HFFc6 (cell line): Measurements from ENCODE around the gene B3GALT2. TPM values are rescaled to one million over a fixed set of nuclear protein-coding genes. Genes with fewer than 3 reads are reported as not detected.
"Not testable (repeated sequence)": the region's sequence is repeated elsewhere in the genome, so short reads cannot be mapped to it uniquely, and the experiment has no call there.

Experiments used
- DNase-seq: peaks from one replicate; pipeline ENCODE4 v3.0.0-alpha.2; 2018
- H3K27ac Mint-ChIP-seq: 2 replicates; pipeline ENCODE4 v1.8.0; 2020; ENCODE audit warnings: mild to moderate bottlenecking, mixed read lengths
- H3K27me3 Mint-ChIP-seq: 2 replicates; pipeline ENCODE4 v1.8.0; 2021; ENCODE audit warnings: mild to moderate bottlenecking, moderate library complexity, mixed read lengths; ENCODE audit not compliant: insufficient read depth
- H3K36me3 Mint-ChIP-seq: 2 replicates; pipeline ENCODE4 v1.8.0; 2021; ENCODE audit warnings: low read depth, mixed read lengths
- H3K4me1 Mint-ChIP-seq: 2 replicates; pipeline ENCODE4 v1.8.0; 2020; ENCODE audit warnings: low read depth, mixed read lengths
- H3K4me3 Mint-ChIP-seq: 2 replicates; pipeline ENCODE4 v1.8.0; 2020; ENCODE audit warnings: mild to moderate bottlenecking, moderate library complexity, mixed read lengths
- H3K9me3 Mint-ChIP-seq: 2 replicates; pipeline ENCODE4 v1.8.0; 2020; ENCODE audit warnings: mild to moderate bottlenecking, mixed read lengths
- long read RNA-seq: library from polyadenylated mRNA; unstranded; transcript quantifications from one replicate; pipeline ENCODE4 v2.0.0, GENCODE V29; 2019
- total RNA-seq, 6 experiments: library from RNA; stranded (reverse); fragmentation: NEBNext Ultra II Directional; extraction: Animal tissue kit (Norgen Biotek cat#: 25700); gene quantifications; 2 replicates in 1 of 6; 3 replicates in 5 of 6; pipeline ENCODE4 v1.2.3, GENCODE V29; 2021
- TF ChIP-seq, protein P1 (sequence below): fragments of 200-600 bp; sonication (generic); IDR thresholded peaks from 2 replicates; pipeline ENCODE4 v1.5.0; 2021; ENCODE audit warnings: antibody characterized with exemption, mild to moderate bottlenecking

The B3GALT2 gene, protein sequence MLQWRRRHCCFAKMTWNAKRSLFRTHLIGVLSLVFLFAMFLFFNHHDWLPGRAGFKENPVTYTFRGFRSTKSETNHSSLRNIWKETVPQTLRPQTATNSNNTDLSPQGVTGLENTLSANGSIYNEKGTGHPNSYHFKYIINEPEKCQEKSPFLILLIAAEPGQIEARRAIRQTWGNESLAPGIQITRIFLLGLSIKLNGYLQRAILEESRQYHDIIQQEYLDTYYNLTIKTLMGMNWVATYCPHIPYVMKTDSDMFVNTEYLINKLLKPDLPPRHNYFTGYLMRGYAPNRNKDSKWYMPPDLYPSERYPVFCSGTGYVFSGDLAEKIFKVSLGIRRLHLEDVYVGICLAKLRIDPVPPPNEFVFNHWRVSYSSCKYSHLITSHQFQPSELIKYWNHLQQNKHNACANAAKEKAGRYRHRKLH
- total RNA-seq: under 1 TPM; 0.37 to 0.95 (median 0.62) TPM
- long read RNA-seq, partial matches to known transcripts: 0 of 1 reads
- long read RNA-seq, other reads (novel, unspliced or antisense): 0 of 1 reads

- peak; percentile 24 for DNase-seq
- Mint-ChIP-seq H3K27me3 (no peaks in the 10 kb centered on the region), H3K27ac (peak within 1 kb of the TSS; percentile 79), H3K9me3 (no peaks in the 10 kb centered on the region), H3K4me1 (peaks cover 92% of the 10 kb centered on the region), H3K36me3 (no peaks in the 10 kb centered on the region), H3K4me3 (peak within 1 kb of the TSS; percentile 86)
- TF ChIP-seq, protein P1, sequence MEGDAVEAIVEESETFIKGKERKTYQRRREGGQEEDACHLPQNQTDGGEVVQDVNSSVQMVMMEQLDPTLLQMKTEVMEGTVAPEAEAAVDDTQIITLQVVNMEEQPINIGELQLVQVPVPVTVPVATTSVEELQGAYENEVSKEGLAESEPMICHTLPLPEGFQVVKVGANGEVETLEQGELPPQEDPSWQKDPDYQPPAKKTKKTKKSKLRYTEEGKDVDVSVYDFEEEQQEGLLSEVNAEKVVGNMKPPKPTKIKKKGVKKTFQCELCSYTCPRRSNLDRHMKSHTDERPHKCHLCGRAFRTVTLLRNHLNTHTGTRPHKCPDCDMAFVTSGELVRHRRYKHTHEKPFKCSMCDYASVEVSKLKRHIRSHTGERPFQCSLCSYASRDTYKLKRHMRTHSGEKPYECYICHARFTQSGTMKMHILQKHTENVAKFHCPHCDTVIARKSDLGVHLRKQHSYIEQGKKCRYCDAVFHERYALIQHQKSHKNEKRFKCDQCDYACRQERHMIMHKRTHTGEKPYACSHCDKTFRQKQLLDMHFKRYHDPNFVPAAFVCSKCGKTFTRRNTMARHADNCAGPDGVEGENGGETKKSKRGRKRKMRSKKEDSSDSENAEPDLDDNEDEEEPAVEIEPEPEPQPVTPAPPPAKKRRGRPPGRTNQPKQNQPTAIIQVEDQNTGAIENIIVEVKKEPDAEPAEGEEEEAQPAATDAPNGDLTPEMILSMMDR: no peak
Measured at GRCh38 chr1:193185901-193186731, at the start of gene B3GALT2. B3GALT2 (minus strand) TSS chr1:193186613; CDS start chr1:193181562, 5,051 bp downstream.

DNA sequence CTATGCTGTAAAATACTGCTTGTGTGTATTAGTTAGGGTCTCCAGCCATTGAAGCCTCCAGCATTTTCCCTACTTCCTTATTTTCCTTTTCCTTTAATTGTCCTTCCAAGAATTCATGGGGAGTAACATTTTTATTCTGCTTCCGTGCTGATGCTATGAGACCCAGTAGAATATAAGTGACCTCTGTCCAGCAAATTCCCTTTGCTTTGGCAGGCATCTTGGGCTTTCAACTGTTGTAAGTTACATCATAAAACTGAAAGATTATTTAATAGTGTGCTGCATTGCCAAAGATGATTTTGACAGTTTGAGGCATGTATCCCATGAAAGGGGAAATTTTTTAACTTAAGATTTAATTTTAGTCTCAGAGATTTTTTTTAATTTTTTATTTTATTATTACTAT lies 48.1 kb upstream of the B3GALT2 start:
- TF ChIP-seq, protein P1: no peak
- peaks cover 1% of the 10 kb centered on the region; the same call in 1 of the 2 replicates for H3K4me1 Mint-ChIP-seq
- H3K27ac Mint-ChIP-seq: no peak overlapping the region
- H3K4me3 Mint-ChIP-seq: no peak overlapping the region; the same call in 1 of the 2 replicates
- no peaks in the 10 kb centered on the region; the same call in 1 of the 2 replicates for H3K27me3 Mint-ChIP-seq
- peaks cover 32% of the 10 kb centered on the region for H3K36me3 Mint-ChIP-seq
- no peaks in the 10 kb centered on the region for H3K9me3 Mint-ChIP-seq
- no peak for DNase-seq

GRCh38 chr1:193231146-193231545 lies 44.7 kb upstream of the B3GALT2 start:
- not testable (repeated sequence) for DNase-seq, H3K27ac Mint-ChIP-seq, H3K9me3 Mint-ChIP-seq, H3K4me3 Mint-ChIP-seq, H3K27me3 Mint-ChIP-seq
- H3K36me3 Mint-ChIP-seq: peaks cover 26% of the 10 kb centered on the region
- peaks cover 20% of the 10 kb centered on the region for H3K4me1 Mint-ChIP-seq

GRCh38 chr1:193229136-193229535 lies 42.7 kb upstream of the B3GALT2 start:
- Mint-ChIP-seq H3K27ac (peak overlapping the region; percentile 24; the same call in 1 of the 2 replicates), H3K4me3 (0 out of 2 replicates have a peak overlapping the region, but pooled peaks have one; percentile 5), H3K9me3 (no peaks in the 10 kb centered on the region), H3K27me3 (no peaks in the 10 kb centered on the region), H3K36me3 (peaks cover 33% of the 10 kb centered on the region), H3K4me1 (peaks cover 29% of the 10 kb centered on the region)
- DNase-seq: no peak
- TF ChIP-seq, protein P1: no peak

GRCh38 chr1:193222056-193222615 lies 35.7 kb upstream of the B3GALT2 start:
- no peaks in the 10 kb centered on the region for H3K9me3 Mint-ChIP-seq
- H3K4me3 Mint-ChIP-seq: no peak overlapping the region
- DNase-seq: no peak
- H3K36me3 Mint-ChIP-seq: peaks cover 62% of the 10 kb centered on the region
- TF ChIP-seq, protein P1: no peak
- H3K27ac Mint-ChIP-seq: no peak overlapping the region
- H3K27me3 Mint-ChIP-seq: no peaks in the 10 kb centered on the region
- peaks cover 35% of the 10 kb centered on the region for H3K4me1 Mint-ChIP-seq
